ENCODE data around the gene C10orf105. TPM values are rescaled to one million over a fixed set of nuclear protein-coding genes. Genes with fewer than 3 reads are reported as not detected.
A peak's percentile ranks its signal among the peaks of the same experiment; 100 is the strongest.

C10orf105 gene
- polyA plus RNA-seq, 10 donors: 0.08 to 0.36 (median 0.16) TPM; not detected in 1

DNA sequence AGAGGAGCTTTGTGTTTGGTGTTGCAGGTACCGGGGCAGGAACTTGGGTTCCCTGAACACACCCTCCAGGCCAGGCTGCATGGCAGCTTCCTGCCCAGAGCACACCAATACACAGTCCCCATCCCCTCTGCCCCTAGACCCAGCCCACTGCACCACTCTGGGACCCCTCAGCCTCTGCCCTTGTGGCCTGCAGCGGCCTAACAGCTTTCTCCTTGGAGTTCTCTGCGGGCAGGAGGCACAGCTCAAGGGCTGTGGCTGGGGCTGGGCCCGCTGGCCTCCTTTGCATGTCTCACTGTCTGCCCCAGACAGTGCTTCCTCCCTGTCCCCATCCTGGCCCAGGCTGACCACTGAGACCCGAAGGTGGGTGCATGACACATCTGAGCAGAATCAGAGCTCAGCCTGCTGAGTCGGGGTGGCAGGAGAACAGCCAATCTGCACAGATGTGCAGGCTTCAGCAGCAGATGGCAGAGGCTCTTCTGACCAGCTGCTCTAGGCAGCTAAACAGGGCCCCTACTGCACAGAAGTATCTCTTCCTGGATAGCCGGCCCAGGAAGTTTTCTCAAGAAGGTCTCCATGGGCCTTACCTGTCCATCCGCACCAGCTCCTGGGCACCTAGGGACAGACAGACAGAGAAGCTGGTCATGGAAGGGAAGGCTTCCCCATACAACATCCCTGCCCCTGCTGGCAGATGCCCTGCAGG, 33.0 kb upstream of the C10orf105 start:
- DNase-seq: no peak

DNA sequence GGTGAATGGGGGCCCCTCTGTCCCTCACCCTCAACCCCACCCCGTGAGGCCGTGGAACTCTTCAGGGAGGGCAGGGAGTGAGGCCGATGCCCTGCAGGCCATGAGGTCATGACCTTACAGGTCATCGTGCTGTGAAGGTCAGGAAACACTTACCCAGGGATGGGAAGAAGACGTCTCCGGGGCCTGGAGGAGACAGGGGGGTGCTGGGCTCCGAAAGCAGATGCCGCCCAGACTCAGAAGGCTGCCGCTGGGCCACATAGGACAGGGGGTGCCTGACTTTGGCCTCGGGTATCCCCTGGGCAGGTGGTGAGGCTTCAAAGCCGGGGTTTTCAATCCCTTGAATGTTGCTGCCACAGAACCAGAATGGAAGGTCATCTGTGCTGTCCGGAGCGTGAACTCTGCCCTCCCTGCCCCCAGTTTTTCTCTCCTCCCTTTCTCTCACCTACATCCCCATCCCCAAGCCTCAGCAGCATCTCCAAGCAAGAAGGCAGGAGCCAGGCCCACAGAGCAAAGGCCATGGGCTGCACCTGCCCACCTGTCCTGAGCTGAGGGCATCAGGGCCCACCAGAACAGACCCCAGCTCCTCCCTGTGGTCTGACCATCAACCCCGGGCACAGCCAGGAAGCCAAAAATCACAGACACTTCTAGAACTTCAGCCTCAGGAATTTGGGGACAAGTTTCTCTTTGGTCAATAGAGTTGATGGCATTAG, 32.1 kb upstream of the C10orf105 start:
- no peak for DNase-seq

DNA sequence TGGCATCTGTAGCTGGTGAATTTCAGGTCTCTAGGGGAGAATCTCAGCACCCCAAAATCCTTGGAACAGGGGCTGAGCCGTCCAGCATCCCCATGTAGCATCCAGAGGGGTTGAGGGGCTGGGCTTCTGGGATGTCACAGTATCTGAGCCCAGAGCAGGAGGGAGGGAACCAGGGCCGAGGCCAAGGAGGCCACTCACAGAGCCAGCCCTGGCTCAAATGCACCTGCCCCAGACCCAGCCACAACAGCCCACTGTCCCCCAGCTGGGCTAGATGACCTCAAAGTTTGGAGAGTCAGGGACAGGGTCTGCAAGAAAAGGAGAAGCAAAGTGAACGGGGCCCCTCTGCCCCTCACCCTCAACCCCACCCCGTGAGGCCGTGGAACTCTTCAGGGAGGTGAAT, 31.4 kb upstream of the C10orf105 start:
- no peak for DNase-seq

DNA sequence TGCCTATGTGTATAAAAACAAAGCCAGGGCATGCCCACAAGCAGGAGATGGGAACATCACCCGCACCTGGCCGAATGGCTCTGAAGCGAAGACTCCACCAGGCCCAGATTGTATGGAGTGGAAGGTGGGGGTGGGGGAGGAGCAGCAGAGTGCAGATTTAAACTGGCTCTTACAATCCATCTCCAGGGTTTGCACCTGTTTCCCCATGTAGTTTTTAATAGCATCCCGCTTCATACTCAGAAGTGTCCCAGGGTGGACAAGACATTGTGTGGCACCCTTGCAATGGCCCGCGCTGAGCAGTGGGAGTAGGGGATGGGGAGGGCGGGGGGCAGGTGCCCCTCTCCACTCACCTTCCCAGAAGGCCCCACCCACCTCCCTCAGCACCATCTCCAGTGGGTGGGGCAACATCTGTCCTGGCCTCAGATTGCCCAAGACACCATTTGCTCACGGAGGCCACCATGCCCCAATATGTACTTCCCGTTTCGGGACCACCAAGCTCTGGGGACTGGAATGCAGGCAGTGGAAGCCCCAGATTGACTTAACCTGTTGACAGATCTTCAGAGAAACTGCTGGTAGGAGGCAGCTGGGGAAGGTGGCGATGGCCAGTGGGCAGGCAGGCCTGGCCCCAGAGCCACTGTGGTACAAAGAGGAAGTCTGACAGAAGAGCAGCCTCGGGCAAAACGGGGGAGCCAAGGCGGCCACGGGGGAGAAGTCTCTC, 30.7 kb upstream of the C10orf105 start:
- DNase-seq: no peak

DNA sequence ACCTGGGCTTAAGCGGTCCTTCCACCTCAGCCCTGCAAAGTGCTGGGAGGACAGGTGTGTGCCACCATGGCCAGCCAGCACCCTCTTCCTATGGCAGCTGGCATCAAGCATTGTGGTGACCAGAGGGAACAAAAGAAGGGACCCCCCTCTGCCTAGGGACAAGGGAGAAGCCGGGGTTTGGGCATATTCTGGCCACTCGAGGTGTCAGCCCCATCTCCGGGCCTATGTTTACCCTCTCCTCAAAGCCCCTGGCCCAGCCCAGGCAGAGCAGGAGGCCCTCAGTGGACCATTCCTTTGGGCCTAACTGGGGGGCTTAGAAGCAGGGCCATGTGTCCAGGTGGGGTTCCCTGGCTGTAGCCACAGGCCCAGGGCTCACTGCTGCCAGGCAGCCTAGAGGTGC, 29.8 kb upstream of the C10orf105 start:
- no peak for DNase-seq

DNA sequence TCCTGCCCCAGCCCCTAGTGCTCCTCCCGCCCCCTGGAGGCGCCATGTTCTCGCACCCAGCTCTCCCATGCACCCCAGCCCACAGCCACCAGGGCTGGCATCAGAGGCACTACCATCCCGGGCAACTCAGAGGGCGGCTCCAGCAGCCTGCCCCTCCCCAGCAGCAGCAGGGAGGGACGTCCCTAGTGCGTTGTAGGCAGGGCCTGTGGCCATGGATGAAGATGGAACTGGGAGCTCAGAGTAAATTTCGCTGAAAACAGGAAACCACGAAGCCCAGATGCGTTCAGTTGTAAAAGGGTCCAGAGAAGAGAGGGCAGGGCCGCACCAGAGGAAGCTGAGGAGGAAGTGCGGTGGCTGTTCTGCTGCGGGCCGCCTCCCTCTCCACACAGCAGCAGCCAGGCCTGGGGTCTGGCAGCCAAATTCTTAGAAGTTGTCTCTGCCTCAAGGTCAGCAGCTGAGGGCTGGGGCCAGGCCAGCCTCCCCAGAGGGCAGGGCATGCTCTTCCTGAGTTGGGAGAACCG, 29.2 kb upstream of the C10orf105 start:
- DNase-seq: peak in 2 of 3 donors; percentile 67 to 86

DNA sequence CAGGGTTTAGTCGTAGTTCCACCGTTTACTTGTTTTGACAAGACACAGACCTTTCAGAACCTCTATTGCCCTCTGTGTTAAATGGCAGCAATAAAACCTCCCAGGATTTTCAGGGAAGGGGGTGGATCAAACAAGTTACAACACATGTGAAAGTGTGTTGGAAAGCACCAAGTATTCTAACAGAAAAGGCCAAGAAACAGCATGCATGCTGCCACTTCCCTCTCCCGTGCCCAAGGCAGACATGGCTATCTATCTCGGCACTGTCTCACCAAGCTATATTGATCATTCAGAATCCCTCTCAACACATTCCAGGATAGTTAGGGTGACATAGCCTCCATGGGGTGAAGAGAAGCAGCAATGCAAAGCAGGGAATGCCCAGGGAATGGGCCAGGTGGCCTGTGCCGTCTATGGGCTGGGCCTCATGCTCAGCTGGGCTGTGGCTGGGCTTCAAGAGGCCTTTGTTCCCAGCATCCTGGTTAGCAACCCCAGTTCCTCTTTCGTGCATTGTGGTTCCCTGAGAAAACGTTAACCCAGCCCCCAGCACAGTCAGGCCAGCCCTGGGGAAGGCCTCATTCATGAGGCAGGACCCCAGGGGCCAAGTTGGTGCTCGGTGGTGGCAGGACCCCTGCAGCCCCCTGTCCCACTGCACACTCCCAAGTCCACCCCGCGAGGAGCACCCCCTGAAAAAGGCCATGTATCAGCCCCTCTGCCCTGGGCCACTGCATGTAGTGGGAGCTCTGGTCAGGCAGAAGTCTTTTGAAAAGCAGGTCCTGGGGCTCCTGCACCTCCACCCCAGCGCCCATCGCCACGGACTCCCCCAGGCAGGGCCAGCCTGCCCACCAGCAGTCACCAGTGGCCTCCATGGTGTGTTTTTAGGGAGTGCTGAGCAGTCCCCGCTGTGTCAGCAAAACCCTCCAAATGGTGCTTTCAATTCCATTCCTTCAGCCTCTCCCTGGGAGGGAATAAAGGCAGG, 28.3 kb upstream of the C10orf105 start:
- no peak for DNase-seq

DNA sequence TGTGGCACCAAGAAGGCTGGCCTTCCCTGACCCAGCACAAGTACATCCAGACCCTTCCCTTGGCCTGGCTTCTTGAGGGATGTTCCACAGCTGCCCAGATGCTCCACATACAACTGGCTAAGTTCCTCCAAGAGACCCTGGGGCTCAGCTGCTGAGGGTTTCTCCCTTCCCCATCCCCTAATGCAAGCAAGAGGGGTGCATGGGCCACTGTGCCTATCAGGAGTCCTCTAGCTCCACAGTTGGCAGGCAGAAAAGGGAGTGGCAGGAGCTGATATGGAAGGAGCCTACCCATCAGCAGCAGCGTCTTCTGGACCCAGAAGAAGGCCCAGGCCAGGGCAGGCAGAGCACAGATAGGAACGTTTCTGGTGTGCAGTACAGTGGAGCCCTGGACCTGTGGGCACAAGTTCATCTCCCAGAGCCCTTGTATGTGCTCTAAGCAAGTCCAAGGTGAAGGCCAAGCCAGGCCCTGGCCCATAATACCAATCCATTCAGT, 27.5 kb upstream of the C10orf105 start:
- no peak for DNase-seq

DNA sequence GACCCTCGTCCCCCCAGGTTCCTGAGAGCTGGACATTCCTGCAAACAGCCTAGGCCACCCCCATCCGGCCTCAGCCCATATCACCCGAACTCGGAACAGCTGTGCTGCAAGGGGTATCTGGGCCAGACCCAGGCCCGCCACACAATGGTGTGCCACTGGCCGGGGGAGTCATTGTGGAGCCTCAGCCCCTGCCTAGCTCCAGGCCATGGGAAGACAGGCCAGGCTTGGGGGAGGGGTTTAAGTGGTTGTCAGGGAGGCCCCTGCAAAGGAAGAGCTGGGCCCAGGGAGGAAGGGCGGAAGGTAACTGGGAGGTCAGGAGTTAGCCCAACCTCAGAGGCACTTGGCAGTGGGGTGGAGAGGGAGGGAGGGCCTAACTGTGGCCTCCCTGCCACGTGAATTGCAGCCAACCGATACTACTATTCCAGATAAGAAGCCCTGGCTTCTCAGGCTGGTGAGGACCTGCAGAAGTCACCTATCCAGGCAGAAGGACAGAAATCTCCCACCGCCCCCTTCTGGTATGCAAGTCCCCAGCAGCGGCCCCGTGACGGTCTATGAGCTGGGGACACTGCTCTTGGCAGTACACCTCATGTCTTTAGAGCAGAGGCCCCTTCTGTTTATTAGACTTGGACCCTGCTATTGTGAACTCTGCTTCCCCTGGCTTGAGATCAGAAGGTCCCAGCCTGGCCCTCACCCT, 26.9 kb upstream of the C10orf105 start:
- DNase-seq: peak in 1 of 3 donors; percentile 73

DNA sequence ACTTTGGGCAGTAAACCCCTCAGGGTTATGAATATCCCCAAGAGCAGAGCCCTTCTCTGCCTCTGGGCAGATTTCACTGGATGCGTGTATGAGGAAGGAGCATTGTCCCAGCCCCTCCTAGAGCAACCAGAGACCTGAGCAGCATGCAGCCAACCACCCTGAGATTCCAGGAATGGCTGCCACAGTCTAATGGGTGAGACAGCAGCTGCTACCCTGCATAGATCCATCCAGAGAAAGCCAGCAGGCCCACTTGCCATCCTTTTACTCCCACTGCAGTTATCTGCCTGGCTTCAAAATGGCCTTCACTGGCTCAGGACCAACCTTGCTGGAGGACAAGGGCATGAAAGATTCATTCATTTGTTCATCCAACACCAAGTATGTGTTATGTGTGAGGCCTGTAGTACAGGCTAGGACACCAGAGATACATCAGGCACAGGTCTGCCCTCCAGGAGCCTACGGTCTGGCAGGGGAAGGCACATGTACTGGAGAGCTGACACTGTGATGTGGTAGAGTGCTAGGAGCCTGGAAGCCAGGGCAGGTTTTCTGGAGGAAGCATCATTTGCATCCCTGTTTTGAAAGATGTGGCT, 26.2 kb upstream of the C10orf105 start:
- no peak for DNase-seq

DNA sequence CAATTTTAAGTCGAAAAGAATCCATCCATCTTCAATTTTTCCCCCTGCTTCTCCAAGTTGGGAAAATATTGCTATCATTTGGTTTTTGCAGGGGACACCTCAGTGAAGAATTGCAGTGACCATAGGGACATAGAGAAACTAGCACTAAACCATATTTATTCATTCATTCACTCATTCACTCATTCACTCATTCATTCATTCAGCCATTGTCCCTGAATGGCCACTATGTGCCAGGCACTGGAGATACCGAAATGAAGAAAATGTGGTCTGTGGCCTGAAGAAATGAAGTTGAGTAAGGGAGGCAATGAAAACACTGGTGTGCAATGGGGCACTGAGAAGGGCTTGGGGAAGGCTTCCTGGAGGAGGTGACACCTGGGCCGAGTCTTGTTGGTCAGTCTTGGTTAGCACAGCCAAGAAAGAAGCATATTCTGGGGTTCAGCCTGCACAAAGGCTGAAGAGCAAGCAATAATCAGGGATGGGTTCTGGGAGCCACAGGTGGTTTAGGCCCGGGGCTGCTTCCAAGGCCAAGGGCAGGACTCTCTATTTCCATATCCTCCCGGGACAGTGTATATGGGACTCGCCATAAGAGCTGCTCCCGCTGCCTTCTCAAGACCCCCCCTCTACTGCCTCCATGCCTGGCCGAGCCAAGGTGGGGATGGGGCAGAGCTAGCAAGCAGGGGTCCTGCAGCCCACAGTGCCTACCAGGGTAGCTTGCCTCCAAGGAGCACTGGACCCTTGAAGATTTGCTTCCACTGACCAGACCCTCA, 25.5 kb upstream of the C10orf105 start:
- DNase-seq: no peak

DNA sequence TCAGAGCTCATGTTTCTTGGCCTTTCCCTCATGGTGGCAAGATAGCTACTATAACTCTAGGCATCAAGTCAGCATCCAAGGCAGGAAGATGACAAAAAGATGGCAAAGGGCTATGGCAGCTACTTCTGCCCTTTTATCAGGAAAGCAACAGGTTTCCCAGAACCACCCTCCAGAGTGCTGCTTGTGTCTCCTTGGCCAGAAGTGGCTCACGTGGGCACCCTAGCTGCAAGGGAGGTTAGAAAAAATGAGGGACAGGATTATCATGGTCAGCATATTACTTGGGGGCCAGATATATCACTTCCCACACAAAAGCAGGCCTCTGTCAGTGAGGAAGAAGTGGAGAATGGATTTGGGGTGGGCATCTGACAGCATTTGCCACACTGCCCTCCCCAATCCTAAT, 24.3 kb upstream of the C10orf105 start:
- DNase-seq: no peak

DNA sequence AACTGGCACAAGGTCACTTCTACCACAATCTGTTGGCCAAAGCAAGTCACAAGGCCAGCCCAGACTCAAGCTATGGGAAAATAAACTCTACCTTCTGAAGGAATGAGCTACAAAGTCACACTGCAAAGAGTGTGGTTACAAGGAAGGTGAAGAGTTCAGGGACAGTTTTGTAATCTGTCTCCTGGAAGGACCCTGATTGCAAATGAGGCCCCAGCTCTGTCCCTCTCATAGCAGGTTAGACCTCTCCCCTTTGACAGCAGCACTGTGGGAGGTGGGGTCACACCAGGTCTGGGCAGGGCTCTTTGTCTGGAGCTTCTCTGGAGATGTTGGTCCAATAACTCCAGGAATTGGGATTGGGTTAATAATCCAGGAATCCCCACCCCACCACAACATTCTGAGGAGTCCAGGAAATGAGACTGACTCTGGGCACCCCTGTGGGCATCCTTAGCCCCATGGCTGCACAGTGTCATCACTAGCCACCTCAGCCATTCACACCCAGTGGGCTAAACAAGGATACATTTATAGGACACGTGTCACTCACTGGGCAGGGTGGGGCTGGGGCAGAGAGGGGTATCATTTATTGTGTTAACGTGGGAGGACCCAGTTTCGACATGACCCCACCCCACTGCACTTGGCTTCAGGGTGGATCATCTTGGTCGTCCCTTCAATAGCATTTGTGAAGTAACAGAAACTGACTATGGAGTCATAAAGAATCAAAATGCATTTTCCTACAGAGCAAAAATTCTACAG, 23.7 kb upstream of the C10orf105 start:
- DNase-seq: no peak

DNA sequence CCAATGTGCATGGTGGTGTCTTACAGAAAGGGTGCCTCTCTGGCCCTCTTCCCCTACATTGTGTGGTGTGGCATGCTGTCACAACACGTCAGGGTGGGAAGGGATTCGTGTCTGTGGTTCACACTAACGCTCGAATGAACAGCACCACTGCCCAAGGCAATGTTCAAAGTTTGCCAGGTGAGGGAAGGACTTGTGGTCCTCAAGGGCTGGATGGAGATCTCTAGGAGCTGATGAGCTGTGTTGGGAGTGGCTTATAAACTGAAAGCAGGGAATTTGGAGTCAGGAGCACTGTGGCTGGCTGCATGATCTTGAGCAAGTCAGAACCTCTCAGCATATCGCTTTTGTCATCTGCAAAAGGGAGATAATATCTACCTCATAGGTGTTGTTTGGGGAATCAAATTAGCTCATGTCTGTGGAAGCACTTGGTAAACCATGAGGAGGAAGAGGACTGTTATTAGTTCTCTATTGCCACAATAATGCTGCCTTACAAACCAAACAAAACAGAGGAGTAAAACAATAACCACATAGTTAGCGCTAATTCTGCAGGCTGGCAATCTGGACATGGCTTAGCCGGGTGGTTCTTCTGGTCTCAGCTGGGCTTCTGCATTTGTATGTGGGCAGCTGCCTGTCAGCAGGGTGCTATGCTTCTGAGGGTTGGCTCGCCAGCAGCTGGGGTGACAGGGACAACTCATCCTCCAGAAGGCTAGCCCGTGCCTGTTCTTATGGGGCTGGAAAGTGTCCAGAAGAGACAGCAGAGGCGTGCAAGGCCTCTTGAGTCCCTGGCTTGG, 22.9 kb upstream of the C10orf105 start:
- no peak for DNase-seq

DNA sequence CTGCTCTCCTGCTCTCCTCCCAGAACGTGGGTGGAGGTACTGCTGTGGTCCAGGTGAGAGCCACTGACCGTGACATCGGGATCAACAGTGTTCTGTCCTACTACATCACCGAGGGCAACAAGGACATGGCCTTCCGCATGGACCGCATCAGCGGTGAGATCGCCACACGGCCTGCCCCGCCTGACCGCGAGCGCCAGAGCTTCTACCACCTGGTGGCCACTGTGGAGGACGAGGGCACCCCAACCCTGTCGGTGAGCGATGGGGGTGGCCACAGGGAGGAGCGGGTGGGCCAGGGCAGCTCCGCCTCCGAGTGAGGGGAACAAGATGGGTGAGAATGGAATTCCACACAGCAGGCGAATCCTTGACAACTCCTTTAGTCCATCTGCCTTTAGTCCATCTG, 22.1 kb upstream of the C10orf105 start:
- DNase-seq: no peak

DNA sequence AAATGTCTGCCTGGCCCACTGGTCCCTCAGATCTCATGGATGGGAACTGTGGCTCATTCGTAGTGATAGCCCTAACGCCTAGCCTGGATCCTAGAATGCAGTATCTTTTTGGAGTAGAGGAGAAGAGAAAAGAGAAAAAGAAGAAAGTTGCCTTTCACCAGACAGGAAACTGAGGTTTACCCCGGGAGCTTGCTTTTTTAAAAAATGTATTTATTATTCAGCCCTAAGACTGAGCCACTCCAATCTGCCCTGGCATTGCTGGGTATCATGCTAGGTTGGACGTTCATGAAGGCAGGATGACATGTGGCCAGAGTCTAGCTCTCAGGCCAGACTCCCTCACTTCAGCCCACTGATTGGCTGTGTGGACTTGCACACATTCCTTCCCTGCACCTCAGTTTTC, 21.5 kb upstream of the C10orf105 start:
- no peak for DNase-seq

DNA sequence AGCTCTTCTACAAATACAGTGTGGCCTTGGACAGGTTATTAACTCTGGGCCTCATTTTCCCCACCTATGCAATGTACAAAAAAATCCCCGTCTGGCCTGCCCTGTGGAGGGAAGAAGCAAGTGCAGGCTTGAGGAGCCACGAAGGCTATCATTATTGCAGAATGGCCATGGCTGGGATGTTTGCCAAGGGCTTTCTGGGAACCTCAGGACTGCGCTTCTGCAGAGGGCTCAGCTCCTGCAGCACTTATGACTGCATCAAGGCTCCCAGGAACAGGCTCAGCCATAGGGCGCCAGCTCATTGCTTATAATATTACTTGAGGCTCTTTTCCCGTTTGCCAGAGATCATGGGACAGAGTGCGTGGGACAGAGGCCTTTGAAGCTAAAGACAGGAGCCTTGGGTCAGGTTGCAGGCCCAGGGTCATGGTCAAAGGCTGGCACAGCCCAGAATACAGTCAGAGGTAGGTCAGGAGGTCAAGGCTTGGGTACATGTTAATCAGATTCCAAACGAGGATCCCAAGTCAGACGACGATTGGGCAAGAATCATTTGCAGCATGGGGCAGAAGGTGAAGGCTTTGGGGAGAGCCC, 20.6 kb upstream of the C10orf105 start:
- no peak for DNase-seq
